ENCODE data around the gene F2RL2.

The F2RL2 gene

GRCh38 chr5:76622973-76623596 lies at the start of gene F2RL2:
Gene F2RL2, minus strand, starts transcription at chr5:76623403. Its CDS starts 173 bp downstream, at chr5:76623230.
- H3K27ac ChIP-seq = no peak within 1 kb of the TSS
- TF ChIP-seq, protein P1, sequence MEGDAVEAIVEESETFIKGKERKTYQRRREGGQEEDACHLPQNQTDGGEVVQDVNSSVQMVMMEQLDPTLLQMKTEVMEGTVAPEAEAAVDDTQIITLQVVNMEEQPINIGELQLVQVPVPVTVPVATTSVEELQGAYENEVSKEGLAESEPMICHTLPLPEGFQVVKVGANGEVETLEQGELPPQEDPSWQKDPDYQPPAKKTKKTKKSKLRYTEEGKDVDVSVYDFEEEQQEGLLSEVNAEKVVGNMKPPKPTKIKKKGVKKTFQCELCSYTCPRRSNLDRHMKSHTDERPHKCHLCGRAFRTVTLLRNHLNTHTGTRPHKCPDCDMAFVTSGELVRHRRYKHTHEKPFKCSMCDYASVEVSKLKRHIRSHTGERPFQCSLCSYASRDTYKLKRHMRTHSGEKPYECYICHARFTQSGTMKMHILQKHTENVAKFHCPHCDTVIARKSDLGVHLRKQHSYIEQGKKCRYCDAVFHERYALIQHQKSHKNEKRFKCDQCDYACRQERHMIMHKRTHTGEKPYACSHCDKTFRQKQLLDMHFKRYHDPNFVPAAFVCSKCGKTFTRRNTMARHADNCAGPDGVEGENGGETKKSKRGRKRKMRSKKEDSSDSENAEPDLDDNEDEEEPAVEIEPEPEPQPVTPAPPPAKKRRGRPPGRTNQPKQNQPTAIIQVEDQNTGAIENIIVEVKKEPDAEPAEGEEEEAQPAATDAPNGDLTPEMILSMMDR (IDR thresholded peaks at IDR 0.05) = no peak
- TF ChIP-seq ZFX (IDR thresholded peaks at IDR 0.05; ENCODE audit: borderline replicate concordance) = no peak

DNA sequence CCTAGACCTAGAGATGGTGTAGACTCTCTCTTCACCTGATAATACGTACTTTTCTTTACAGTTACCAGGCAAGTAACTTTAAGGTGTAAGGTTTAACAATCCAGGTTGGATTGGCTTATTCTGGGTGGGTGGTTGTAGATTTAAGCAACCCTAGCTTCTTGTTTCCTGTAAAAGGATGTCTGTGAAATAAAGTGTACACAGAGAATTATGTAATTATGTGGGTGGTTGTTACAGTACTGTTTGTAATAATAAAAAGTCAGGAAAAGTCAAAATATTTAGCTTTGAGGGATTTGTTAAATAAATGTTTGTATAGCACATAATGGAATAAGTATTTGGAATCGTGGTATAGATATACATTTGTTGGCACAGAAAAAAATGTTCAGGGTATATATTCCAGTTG lies 49.0 kb upstream of the F2RL2 start:
- TF ChIP-seq, protein P1 (IDR thresholded peaks at IDR 0.05) = no peak
- no peak for TF ChIP-seq ZFX (IDR thresholded peaks at IDR 0.05; ENCODE audit: borderline replicate concordance)
- no peak overlapping the region for H3K27ac ChIP-seq

- no peak for TF ChIP-seq ZFX (IDR thresholded peaks at IDR 0.05; ENCODE audit: borderline replicate concordance)
- TF ChIP-seq, protein P1 (IDR thresholded peaks at IDR 0.05) = no peak
- H3K27ac ChIP-seq = no peak overlapping the region
These were observed 47.3 kb upstream of the F2RL2 start for GRCh38 chr5:76670508-76670907.

- no peak overlapping the region for H3K27ac ChIP-seq
- TF ChIP-seq, protein P1 (IDR thresholded peaks at IDR 0.05) = no peak
- TF ChIP-seq ZFX (IDR thresholded peaks at IDR 0.05; ENCODE audit: borderline replicate concordance) = no peak
These were observed 46.0 kb upstream of the F2RL2 start for GRCh38 chr5:76669245-76669644.

GRCh38 chr5:76667495-76667894 lies 44.3 kb upstream of the F2RL2 start:
- TF ChIP-seq, protein P1 (IDR thresholded peaks at IDR 0.05) = no peak
- no peak for TF ChIP-seq ZFX (IDR thresholded peaks at IDR 0.05; ENCODE audit: borderline replicate concordance)
- no peak overlapping the region for H3K27ac ChIP-seq

- TF ChIP-seq, protein P1 (IDR thresholded peaks at IDR 0.05) = no peak
- TF ChIP-seq ZFX (IDR thresholded peaks at IDR 0.05; ENCODE audit: borderline replicate concordance) = no peak
- no peak overlapping the region for H3K27ac ChIP-seq
These were observed 40.9 kb upstream of the F2RL2 start for GRCh38 chr5:76664079-76664478.

DNA sequence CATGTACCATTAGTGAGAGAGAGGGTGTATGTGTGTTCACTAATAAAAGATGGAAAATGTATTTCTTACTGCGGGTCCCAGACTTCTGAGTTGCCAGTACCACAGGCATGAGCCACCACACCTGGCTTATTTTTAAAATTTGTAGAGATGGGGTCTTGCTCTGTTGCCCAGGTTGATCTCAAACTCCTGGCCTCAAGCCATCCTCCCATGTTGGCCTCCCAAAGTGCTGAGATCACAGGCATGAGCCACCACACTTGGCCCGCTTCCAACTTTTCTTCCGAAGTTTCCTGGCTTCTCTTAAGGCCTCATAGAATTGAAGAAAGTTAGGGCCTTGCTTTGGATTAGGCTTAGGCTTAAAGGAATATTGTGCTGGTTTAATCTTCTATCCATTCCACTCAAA lies 40.4 kb upstream of the F2RL2 start:
- no peak overlapping the region for H3K27ac ChIP-seq
- TF ChIP-seq, protein P1 (IDR thresholded peaks at IDR 0.05) = no peak
- no peak for TF ChIP-seq ZFX (IDR thresholded peaks at IDR 0.05; ENCODE audit: borderline replicate concordance)
